Tibial artery (tissue), 4 donors: ENCODE results near the gene RELT.

Experiments
- DNase-seq, 2 donors: peaks; one replicate each; pipeline ENCODE4 v3.0.0-alpha.2; 2019
- H3K27ac ChIP-seq, 2 donors: fragments of 200-600 bp; sonication (generic) in 1 of 2; 1 replicate in 1 of 2; 2 replicates in 1 of 2; pipeline ENCODE4 v1.5.1; 2018 to 2019; ENCODE audit warnings: mild to moderate bottlenecking in 1 of 2
- H3K27me3 ChIP-seq, 2 donors: fragments of 200-600 bp; sonication (generic) in 1 of 2; one replicate each; pipeline versions ENCODE4 v1.5.1 to v1.6.0; 2016 to 2019
- H3K36me3 ChIP-seq, 3 donors: fragments of 200-600 bp; sonication (generic) in 2 of 3; one replicate each; pipeline ENCODE4 v1.5.1; 2016 to 2019; ENCODE audit warnings: mild to moderate bottlenecking in 2 of 3
- H3K4me1 ChIP-seq, 4 donors: fragments of 200-600 bp; sonication (generic) in 2 of 4; 1 replicate in 3 of 4; 2 replicates in 1 of 4; pipeline ENCODE4 v1.5.1; 2016 to 2019
- H3K4me3 ChIP-seq, 2 donors: fragments of 200-600 bp; sonication (generic) in 1 of 2; 1 replicate in 1 of 2; 2 replicates in 1 of 2; pipeline ENCODE4 v1.5.1; 2018 to 2019; ENCODE audit warnings: mild to moderate bottlenecking in 2 of 2
- H3K9me3 ChIP-seq, 3 donors: fragments of 200-600 bp; sonication (generic) in 1 of 3; one replicate each; pipeline ENCODE4 v1.5.1; 2016 to 2019
- intact Hi-C: fragments of 100-400 bp; cut with DNase I; formaldehyde crosslinking; loops from one replicate; pipeline ENCODE4 v1.15.0; 2023; ENCODE audit warnings: low total_unique reads
- TF ChIP-seq, protein P1 (sequence below), 2 experiments: fragments of 200-600 bp in 1 of 2; fragments of 450-650 bp in 1 of 2; IDR thresholded peaks; one replicate each; pipeline ENCODE4 v1.5.1; 2017 to 2019; ENCODE audit warnings: antibody characterized with exemption in 2 of 2, mild to moderate bottlenecking in 1 of 2, moderate library complexity in 1 of 2

Gene RELT

DNA sequence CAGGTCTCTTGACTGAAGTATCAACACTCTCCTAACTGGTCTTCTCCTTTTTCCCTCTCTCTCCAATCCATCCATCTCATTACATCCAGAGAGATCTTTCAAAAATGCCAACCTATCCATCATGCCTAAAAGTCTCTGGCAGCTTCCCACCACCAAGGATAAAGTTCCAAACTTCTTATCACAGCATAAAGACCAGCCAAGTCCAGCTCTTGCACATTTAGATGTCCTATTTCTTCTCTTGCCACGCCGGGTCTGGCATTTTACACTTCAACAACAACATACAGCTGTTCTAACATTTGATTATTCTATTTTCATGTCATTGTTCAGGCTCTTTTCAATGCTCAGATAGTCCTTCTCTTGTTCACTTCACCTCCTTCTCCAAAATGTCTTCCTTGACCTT lies 70.6 kb downstream of the RELT start:
- no peak overlapping the region for H3K4me3 ChIP-seq
- intact Hi-C loops, result no loop called here
- H3K4me1 ChIP-seq, result no peaks in the 10 kb centered on the region
- TF ChIP-seq, protein P1, sequence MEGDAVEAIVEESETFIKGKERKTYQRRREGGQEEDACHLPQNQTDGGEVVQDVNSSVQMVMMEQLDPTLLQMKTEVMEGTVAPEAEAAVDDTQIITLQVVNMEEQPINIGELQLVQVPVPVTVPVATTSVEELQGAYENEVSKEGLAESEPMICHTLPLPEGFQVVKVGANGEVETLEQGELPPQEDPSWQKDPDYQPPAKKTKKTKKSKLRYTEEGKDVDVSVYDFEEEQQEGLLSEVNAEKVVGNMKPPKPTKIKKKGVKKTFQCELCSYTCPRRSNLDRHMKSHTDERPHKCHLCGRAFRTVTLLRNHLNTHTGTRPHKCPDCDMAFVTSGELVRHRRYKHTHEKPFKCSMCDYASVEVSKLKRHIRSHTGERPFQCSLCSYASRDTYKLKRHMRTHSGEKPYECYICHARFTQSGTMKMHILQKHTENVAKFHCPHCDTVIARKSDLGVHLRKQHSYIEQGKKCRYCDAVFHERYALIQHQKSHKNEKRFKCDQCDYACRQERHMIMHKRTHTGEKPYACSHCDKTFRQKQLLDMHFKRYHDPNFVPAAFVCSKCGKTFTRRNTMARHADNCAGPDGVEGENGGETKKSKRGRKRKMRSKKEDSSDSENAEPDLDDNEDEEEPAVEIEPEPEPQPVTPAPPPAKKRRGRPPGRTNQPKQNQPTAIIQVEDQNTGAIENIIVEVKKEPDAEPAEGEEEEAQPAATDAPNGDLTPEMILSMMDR (IDR thresholded peaks at IDR 0.05), result no peak
- H3K36me3 ChIP-seq, result no peaks in the 10 kb centered on the region
- H3K9me3 ChIP-seq, result no peaks in the 10 kb centered on the region
- H3K27ac ChIP-seq, result no peak overlapping the region
- no peak for DNase-seq
- no peaks in the 10 kb centered on the region for H3K27me3 ChIP-seq
